Duodenal mucosa (tissue), 2 donors: ENCODE data around the gene KNTC1.
"Not testable (repeated sequence)": the region's sequence is repeated elsewhere in the genome, so short reads cannot be mapped to it uniquely, and the experiment has no call there.

Experiments used
- H3K27ac ChIP-seq: one replicate; pipeline ENCODE4 v1.7.0; 2013; ENCODE audit warnings: low read depth, low read length
- H3K27me3 ChIP-seq, 2 donors: one replicate each; pipeline ENCODE4 v1.7.0; 2013; ENCODE audit warnings: low read length in 2 of 2, control low read depth in 1 of 2; ENCODE audit not compliant: insufficient read depth in 2 of 2, control insufficient read depth in 1 of 2
- H3K36me3 ChIP-seq, 2 donors: one replicate each; pipeline ENCODE4 v1.7.0; 2013; ENCODE audit warnings: low read length in 2 of 2, control low read depth in 1 of 2; ENCODE audit not compliant: insufficient read depth in 2 of 2, control insufficient read depth in 1 of 2
- H3K4me1 ChIP-seq, 2 donors: one replicate each; pipeline ENCODE4 v1.7.0; 2013; ENCODE audit warnings: low read length in 2 of 2, control low read depth in 1 of 2; ENCODE audit not compliant: insufficient read depth in 2 of 2, control insufficient read depth in 1 of 2
- H3K4me3 ChIP-seq, 2 donors: one replicate each; pipeline ENCODE4 v1.7.0; 2013; ENCODE audit warnings: low read length in 2 of 2, low read depth in 1 of 2
- H3K9ac ChIP-seq, 2 donors: one replicate each; pipeline ENCODE4 v1.7.0; 2013; ENCODE audit warnings: low read length in 2 of 2, low read depth in 1 of 2
- H3K9me3 ChIP-seq, 2 donors: one replicate each; pipeline ENCODE4 v1.7.0; 2013; ENCODE audit warnings: low read length in 2 of 2, control low read depth in 1 of 2; ENCODE audit not compliant: control insufficient read depth in 1 of 2

The KNTC1 gene

GRCh38 chr12:122591966-122592365 is 64.9 kb downstream of the KNTC1 start:
- not testable (repeated sequence) for H3K9me3 ChIP-seq, H3K4me1 ChIP-seq, H3K27me3 ChIP-seq, H3K9ac ChIP-seq, H3K27ac ChIP-seq, H3K4me3 ChIP-seq
- peaks cover 0 to 18% of the 10 kb centered on the region in 2 donors for H3K36me3 ChIP-seq

- not testable (repeated sequence) for H3K9ac ChIP-seq, H3K27ac ChIP-seq, H3K4me3 ChIP-seq, H3K27me3 ChIP-seq, H3K4me1 ChIP-seq, H3K9me3 ChIP-seq
- peaks cover 0 to 16% of the 10 kb centered on the region in 2 donors for H3K36me3 ChIP-seq
These were observed 65.5 kb downstream of the KNTC1 start for GRCh38 chr12:122592543-122592942.

GRCh38 chr12:122593910-122594309 is 66.9 kb downstream of the KNTC1 start:
- no peak overlapping the region for H3K9ac ChIP-seq
- H3K9me3 ChIP-seq: no peaks in the 10 kb centered on the region
- no peak overlapping the region for H3K27ac ChIP-seq
- H3K4me1 ChIP-seq: no peaks in the 10 kb centered on the region
- no peaks in the 10 kb centered on the region for H3K27me3 ChIP-seq
- H3K36me3 ChIP-seq: peaks cover 0 to 13% of the 10 kb centered on the region in 2 donors
- H3K4me3 ChIP-seq: no peak overlapping the region

DNA sequence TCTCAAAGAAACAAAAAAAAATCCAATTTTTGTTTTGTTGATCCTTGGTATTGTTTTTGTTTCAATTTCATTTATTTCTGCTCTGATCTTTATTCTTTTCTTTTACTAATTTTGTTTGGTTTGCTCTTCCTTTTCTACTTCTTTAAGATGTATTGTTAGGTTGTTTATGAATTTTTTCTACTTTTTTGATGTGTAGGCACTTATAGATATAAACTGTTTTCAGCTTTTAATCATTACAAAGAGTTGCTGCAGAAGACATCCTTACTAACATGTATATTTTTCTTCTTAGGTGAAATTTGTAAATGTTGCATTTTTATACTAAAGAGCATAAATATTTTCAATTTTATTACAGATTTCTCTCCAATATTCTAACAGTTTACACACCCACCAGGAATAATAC is 69.8 kb downstream of the KNTC1 start:
- H3K36me3 ChIP-seq: peaks cover 0 to 10% of the 10 kb centered on the region in 2 donors
- H3K27me3 ChIP-seq: no peaks in the 10 kb centered on the region
- no peaks in the 10 kb centered on the region for H3K4me1 ChIP-seq
- no peak overlapping the region for H3K4me3 ChIP-seq
- H3K27ac ChIP-seq: no peak overlapping the region
- H3K9ac ChIP-seq: no peak overlapping the region
- no peaks in the 10 kb centered on the region for H3K9me3 ChIP-seq

DNA sequence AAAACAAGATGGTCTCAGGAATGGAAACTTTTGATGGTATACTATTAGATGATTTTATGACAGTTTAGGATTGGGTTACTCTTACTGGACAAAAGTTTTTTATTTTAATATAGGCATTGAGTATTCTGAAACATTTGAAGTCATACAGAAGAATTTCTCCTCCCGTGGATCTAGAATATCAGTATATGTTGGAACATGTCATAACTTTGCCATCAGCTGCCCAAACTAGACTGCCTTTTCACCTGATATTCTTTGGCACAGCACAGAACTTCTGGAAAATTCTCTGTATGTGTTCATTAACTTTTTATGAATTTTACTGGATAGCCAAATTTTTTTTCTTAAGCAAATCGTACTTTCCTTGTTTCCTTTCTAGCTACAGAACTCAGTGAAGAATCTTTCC is 75.4 kb downstream of the KNTC1 start:
- Histone ChIP-seq H3K36me3 (peaks cover 3 to 11% of the 10 kb centered on the region in 2 donors), H3K9me3 (no peaks in the 10 kb centered on the region)

GRCh38 chr12:122604993-122605392 is 77.9 kb downstream of the KNTC1 start:
- Histone ChIP-seq H3K27ac (no peak overlapping the region), H3K4me3 (no peak overlapping the region), H3K36me3 (peaks cover 4 to 16% of the 10 kb centered on the region in 2 donors), H3K27me3 (no peaks in the 10 kb centered on the region), H3K9ac (no peak overlapping the region), H3K4me1 (no peaks in the 10 kb centered on the region), H3K9me3 (no peaks in the 10 kb centered on the region)

More for the DNA sequence above, 75.4 kb downstream of the KNTC1 start:
- H3K9ac ChIP-seq: no peak overlapping the region
- H3K27ac ChIP-seq: no peak overlapping the region
- no peaks in the 10 kb centered on the region for H3K4me1 ChIP-seq
- no peaks in the 10 kb centered on the region for H3K27me3 ChIP-seq
- no peak overlapping the region for H3K4me3 ChIP-seq

GRCh38 chr12:122609732-122610131 is 82.7 kb downstream of the KNTC1 start:
- Histone ChIP-seq H3K36me3 (peaks cover 12 to 45% of the 10 kb centered on the region in 2 donors), H3K4me3 (no peak overlapping the region), H3K9ac (no peak overlapping the region), H3K9me3 (no peaks in the 10 kb centered on the region), H3K4me1 (no peaks in the 10 kb centered on the region), H3K27me3 (no peaks in the 10 kb centered on the region), H3K27ac (no peak overlapping the region)

- no peaks in the 10 kb centered on the region for H3K9me3 ChIP-seq
- H3K27ac ChIP-seq: no peak overlapping the region
- no peak overlapping the region for H3K4me3 ChIP-seq
- no peaks in the 10 kb centered on the region for H3K27me3 ChIP-seq
- H3K4me1 ChIP-seq: no peaks in the 10 kb centered on the region
- H3K36me3 ChIP-seq: peaks cover 12 to 41% of the 10 kb centered on the region in 2 donors
- H3K9ac ChIP-seq: no peak overlapping the region
These were observed 83.2 kb downstream of the KNTC1 start for GRCh38 chr12:122610207-122610606.

GRCh38 chr12:122610911-122611310 is 83.9 kb downstream of the KNTC1 start:
- Histone ChIP-seq H3K36me3 (peaks cover 12 to 42% of the 10 kb centered on the region in 2 donors), H3K9me3 (no peaks in the 10 kb centered on the region), H3K9ac (no peak overlapping the region)

DNA sequence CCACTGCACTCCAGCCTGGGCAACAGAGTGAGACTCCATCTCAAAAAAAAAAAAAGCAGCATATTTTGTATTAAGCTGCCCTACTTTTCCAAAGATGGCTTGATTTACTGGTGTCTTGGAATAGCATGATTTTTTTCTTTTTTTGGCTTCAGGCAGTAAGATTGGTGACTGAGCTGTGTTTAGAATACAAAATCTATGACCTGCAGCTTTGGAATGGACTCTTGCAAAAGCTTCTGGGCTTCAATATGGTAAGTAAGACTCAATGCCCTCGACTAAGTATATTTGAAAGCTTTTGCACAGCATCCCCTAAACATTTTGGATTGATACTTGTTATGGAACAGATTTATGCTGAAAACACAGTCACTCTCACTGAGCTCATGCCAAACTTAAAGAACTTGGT is 87.8 kb downstream of the KNTC1 start:
- H3K9me3 ChIP-seq: no peaks in the 10 kb centered on the region
- H3K9ac ChIP-seq: no peak overlapping the region
- H3K36me3 ChIP-seq: peaks cover 13 to 47% of the 10 kb centered on the region in 2 donors
- H3K27ac ChIP-seq: no peak overlapping the region
- no peak overlapping the region for H3K4me3 ChIP-seq
- no peaks in the 10 kb centered on the region for H3K4me1 ChIP-seq
- no peaks in the 10 kb centered on the region for H3K27me3 ChIP-seq

More at GRCh38 chr12:122610911-122611310, 83.9 kb downstream of the KNTC1 start:
- H3K4me3 ChIP-seq: no peak overlapping the region
- no peak overlapping the region for H3K27ac ChIP-seq
- H3K4me1 ChIP-seq: no peaks in the 10 kb centered on the region
- no peaks in the 10 kb centered on the region for H3K27me3 ChIP-seq

DNA sequence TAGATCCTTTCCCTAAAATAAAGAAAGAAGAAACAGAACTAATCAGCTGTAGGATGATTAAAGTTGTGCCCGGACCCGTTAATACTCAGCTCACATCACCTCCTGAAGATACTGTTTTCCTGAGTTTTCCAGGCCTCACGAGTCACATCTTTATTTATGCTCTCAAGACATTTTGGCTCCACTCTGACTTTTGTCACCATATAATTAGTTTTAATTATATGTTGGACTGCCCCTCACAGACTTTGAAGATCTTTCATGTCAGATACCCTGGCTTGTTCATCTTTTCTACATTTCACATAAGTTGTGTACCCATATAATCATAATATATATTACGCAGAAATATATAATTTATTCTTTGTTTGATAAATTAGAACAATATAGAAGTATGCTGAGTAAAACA is 88.7 kb downstream of the KNTC1 start:
- Histone ChIP-seq H3K4me1 (no peaks in the 10 kb centered on the region), H3K9me3 (no peaks in the 10 kb centered on the region), H3K27me3 (no peaks in the 10 kb centered on the region), H3K27ac (no peak overlapping the region), H3K36me3 (peaks cover 12 to 46% of the 10 kb centered on the region in 2 donors), H3K9ac (no peak overlapping the region), H3K4me3 (no peak overlapping the region)
